DOHH2 (cell line): ENCODE data around the gene PARP4.
"Not testable (repeated sequence)": the region's sequence is repeated elsewhere in the genome, so short reads cannot be mapped to it uniquely, and the experiment has no call there.

Experiments used
- H3F3A ChIP-seq: fragments of 200-600 bp; sonication (generic), shearing (Covaris generic); 2 replicates; pipeline ENCODE4 v1.6.0; 2016; ENCODE audit warnings: antibody characterized with exemption, mild to moderate bottlenecking; ENCODE audit not compliant: control insufficient read depth, insufficient read depth
- H3K27ac ChIP-seq: fragments of 200-600 bp; sonication (generic); 2 replicates; pipeline ENCODE4 v1.5.1; 2014; ENCODE audit warnings: low read depth, mild to moderate bottlenecking, low read length, moderate library complexity
- H3K27me3 ChIP-seq: fragments of 200-600 bp; sonication (generic); 2 replicates; pipeline ENCODE4 v1.6.1; 2014; ENCODE audit warnings: mild to moderate bottlenecking, low read length, mixed read lengths; ENCODE audit not compliant: control insufficient read depth
- H3K36me3 ChIP-seq: fragments of 200-600 bp; sonication (generic); 2 replicates; pipeline ENCODE4 v1.6.1; 2014; ENCODE audit warnings: mild to moderate bottlenecking, low read length, moderate library complexity, mixed read lengths; ENCODE audit not compliant: control insufficient read depth
- H3K4me1 ChIP-seq: fragments of 200-600 bp; sonication (generic); 2 replicates; pipeline ENCODE4 v1.6.1; 2014; ENCODE audit warnings: mild to moderate bottlenecking, low read length, mixed read lengths; ENCODE audit not compliant: control insufficient read depth
- H3K4me2 ChIP-seq: fragments of 200-600 bp; sonication (generic); 2 replicates; pipeline ENCODE4 v1.6.0; 2014; ENCODE audit warnings: mild to moderate bottlenecking, low read length, moderate library complexity
- H3K4me3 ChIP-seq: fragments of 200-600 bp; sonication (generic); 2 replicates; pipeline ENCODE4 v1.5.1; 2014; ENCODE audit warnings: mild to moderate bottlenecking, low read length, mixed read lengths
- H3K79me2 ChIP-seq: fragments of 200-600 bp; sonication (generic); 2 replicates; pipeline ENCODE4 v1.6.1; 2014; ENCODE audit warnings: mild to moderate bottlenecking, low read length, mixed read lengths; ENCODE audit not compliant: control insufficient read depth
- H3K9me2 ChIP-seq: fragments of 200-600 bp; sonication (generic); replicated peaks from 2 replicates; pipeline ENCODE4 v1.6.1; 2014; ENCODE audit warnings: mild to moderate bottlenecking, low read length, mixed read lengths; ENCODE audit not compliant: control insufficient read depth
- H3K9me3 ChIP-seq: fragments of 200-600 bp; sonication (generic); 2 replicates; pipeline ENCODE4 v1.6.1; 2014; ENCODE audit warnings: antibody characterized with exemption, low read length, mixed read lengths; ENCODE audit not compliant: control insufficient read depth, insufficient read depth
- H4K20me1 ChIP-seq: fragments of 200-600 bp; sonication (generic); 2 replicates; pipeline ENCODE4 v1.6.0; 2014; ENCODE audit warnings: low read depth, mild to moderate bottlenecking, antibody characterized with exemption, low read length, moderate library complexity; ENCODE audit not compliant: control insufficient read depth, insufficient read depth
- CTCF ChIP-seq: fragments of 200-600 bp; sonication (generic); IDR thresholded peaks from one replicate; pipeline ENCODE4 v1.5.1; 2014; ENCODE audit warnings: antibody characterized with exemption, mild to moderate bottlenecking, low read depth, low read length; ENCODE audit not compliant: poor library complexity, severe bottlenecking
- EZH2phosphoT487 ChIP-seq: fragments of 200-600 bp; sonication (generic); IDR thresholded peaks from 2 replicates; pipeline ENCODE4 v1.6.1; 2017; ENCODE audit warnings: borderline replicate concordance, mild to moderate bottlenecking, antibody characterized with exemption, low read length, moderate library complexity, mixed read lengths

The PARP4 gene

GRCh38 chr13:24541476-24542352 is 29.1 kb upstream of the PARP4 start:
- H4K20me1 ChIP-seq, H3K9me3 ChIP-seq, H3K4me1 ChIP-seq, H3K4me3 ChIP-seq, H3K79me2 ChIP-seq, H3F3A ChIP-seq, H3K27me3 ChIP-seq, H3K27ac ChIP-seq, H3K36me3 ChIP-seq, H3K9me2 ChIP-seq, H3K4me2 ChIP-seq: not testable (repeated sequence)

DNA sequence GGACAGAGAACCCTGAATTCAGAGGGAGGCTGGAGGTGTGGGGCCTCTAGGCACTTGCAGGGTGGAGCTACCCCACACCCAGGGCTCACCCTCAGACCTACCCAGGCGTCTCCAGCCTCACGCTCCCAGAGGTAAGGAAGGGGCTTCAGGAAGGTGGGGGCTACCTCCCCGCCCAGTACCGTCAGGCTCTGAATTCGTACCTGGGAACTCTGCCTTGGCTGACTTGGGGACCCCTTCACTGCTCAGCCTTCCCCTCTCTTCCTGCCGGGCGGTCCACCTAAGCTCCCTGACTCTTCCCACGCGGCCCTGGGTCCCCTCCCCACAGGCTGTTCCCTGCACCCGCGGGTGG is 28.5 kb upstream of the PARP4 start:
- no peak for TF ChIP-seq CTCF
- no peak for TF ChIP-seq EZH2phosphoT487
- H3F3A ChIP-seq = no peaks in the 10 kb centered on the region
- H3K9me3 ChIP-seq = no peaks in the 10 kb centered on the region
- no peak overlapping the region for H3K4me2 ChIP-seq
- H3K9me2 ChIP-seq = no peaks in the 10 kb centered on the region
- H3K79me2 ChIP-seq = no peaks in the 10 kb centered on the region
- H3K36me3 ChIP-seq = no peaks in the 10 kb centered on the region
- H3K4me3 ChIP-seq = no peak overlapping the region
- no peaks in the 10 kb centered on the region for H4K20me1 ChIP-seq
- no peak overlapping the region for H3K27ac ChIP-seq
- no peaks in the 10 kb centered on the region for H3K4me1 ChIP-seq
- H3K27me3 ChIP-seq = peaks cover 5% of the 10 kb centered on the region

DNA sequence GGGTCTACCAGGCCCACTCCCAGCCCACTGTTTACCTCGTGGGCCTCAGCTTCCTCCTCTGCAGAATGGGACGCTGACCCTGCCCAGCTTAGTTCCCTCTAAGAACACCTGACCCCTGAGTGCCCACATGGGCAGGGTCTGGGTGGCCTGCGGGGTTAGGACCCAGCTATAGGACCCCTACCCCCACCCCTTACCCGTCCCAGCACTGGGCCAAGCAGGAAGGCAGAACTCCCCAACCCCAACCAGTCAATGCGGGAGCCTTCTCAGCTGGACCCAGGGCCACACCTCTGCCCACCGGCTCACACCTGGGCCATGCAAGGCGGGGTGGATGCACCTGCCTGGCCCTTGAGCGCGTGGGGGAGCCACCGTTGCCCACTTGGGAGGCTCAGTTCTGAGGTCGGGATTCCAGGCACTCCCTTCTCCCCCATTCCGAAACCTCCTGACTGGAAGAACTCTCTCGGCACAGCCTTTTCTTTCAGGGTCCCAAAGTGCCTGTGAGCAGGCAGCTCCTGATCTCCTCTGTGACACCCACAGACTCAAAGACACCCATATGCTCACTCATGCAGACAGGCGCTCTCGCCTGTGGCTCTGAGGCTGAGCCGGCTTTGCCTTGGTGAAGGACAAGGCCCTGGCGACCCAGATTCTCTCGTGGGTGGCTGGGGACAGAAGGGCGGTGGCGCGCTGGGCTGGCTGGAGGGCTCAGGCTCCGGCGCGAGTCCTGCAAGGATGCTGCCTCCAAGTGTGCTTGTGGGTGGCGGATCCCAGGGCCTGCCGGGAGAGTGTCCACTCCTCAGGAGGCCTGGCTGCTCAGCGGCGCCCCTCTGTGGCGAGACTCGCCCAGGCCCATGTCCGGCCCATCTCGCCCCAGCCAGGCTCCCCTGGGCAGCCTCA is 27.9 kb upstream of the PARP4 start:
- Histone ChIP-seq H3K4me1 (no peaks in the 10 kb centered on the region), H3F3A (no peaks in the 10 kb centered on the region), H3K9me2 (no peaks in the 10 kb centered on the region), H3K36me3 (no peaks in the 10 kb centered on the region), H3K27me3 (peaks cover 8% of the 10 kb centered on the region), H4K20me1 (no peaks in the 10 kb centered on the region), H3K4me2 (no peak overlapping the region), H3K27ac (no peak overlapping the region), H3K9me3 (no peaks in the 10 kb centered on the region), H3K4me3 (no peak overlapping the region), H3K79me2 (no peaks in the 10 kb centered on the region)
- TF ChIP-seq EZH2phosphoT487 (no peak), CTCF (peak; percentile 25)
